Cardiac fibroblast (primary cell): Measurements from ENCODE around the gene LRMDA.

Source experiments
- DNase-seq, 2 donors: peaks; one replicate each; pipeline versions ENCODE4 v3.0.0 to v3.0.0-alpha.2; 2010; ENCODE audit warnings: low read depth in 2 of 2
- H3K4me3 ChIP-seq, 2 donors: replicated peaks in 1 of 2; 1 replicate in 1 of 2; 2 replicates in 1 of 2; pipeline ENCODE4 v1.5.1; 2011; ENCODE audit warnings: low read depth in 2 of 2, low read length in 2 of 2, mild to moderate bottlenecking in 2 of 2, moderate library complexity in 1 of 2
- TF ChIP-seq, protein P1 (sequence below): IDR thresholded peaks from one replicate; pipeline ENCODE4 v1.5.1; 2011; ENCODE audit warnings: low read depth, mild to moderate bottlenecking, low read length, inconsistent platforms

The LRMDA gene

DNA sequence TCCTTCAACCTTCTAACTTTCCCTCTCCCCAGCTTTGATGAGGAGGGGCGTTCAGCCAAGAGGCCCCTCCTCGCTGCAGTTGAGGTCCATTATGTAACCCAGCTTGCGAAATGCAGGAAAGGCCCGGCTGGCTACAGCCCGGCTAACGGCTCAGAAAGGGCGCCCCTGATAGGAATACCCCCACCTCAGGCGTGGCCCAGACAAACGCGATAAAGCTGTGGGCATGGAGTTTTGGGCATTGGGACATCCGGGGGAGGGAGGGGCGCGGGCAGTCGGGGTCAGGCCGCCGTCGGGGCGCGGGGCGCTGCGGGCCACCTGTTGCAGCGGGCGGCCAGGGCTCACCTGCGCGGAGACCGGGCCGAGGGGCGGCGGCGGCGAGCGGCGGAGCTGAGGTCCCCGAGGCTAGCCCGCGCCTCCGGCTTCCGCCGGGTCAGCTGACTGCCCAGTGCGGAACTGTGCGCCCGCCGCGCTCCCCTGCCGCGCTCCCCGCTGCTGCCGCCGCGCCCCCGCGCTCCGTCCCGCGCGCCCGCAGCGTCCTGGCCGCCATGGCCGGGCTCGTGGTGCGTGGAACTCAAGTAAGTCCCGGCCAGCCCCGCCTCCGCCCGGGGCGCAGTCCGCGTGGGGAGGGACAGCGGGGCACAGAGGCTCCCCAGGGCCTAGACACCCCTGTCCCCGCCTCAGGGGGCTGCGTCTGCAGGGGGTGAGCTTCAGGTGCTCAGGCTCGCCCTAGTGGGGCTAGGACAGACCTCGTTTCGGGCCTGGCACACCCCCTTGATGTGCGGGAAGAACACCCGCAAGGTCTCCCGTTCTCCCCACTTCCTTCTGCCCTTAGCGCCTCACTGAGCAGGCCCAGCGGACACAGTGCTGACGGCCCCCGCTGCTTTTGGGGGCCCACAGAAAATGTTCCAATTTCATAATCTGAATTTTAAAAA lies at the start of gene LRMDA:
Gene LRMDA (plus strand): TSS at position 445 of the 932 bp plus-strand sequence.
- TF ChIP-seq, protein P1, sequence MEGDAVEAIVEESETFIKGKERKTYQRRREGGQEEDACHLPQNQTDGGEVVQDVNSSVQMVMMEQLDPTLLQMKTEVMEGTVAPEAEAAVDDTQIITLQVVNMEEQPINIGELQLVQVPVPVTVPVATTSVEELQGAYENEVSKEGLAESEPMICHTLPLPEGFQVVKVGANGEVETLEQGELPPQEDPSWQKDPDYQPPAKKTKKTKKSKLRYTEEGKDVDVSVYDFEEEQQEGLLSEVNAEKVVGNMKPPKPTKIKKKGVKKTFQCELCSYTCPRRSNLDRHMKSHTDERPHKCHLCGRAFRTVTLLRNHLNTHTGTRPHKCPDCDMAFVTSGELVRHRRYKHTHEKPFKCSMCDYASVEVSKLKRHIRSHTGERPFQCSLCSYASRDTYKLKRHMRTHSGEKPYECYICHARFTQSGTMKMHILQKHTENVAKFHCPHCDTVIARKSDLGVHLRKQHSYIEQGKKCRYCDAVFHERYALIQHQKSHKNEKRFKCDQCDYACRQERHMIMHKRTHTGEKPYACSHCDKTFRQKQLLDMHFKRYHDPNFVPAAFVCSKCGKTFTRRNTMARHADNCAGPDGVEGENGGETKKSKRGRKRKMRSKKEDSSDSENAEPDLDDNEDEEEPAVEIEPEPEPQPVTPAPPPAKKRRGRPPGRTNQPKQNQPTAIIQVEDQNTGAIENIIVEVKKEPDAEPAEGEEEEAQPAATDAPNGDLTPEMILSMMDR = no peak
- peak within 1 kb of the TSS; percentile 36 to 43 for H3K4me3 ChIP-seq
- peak; percentile 22 to 28 for DNase-seq

DNA sequence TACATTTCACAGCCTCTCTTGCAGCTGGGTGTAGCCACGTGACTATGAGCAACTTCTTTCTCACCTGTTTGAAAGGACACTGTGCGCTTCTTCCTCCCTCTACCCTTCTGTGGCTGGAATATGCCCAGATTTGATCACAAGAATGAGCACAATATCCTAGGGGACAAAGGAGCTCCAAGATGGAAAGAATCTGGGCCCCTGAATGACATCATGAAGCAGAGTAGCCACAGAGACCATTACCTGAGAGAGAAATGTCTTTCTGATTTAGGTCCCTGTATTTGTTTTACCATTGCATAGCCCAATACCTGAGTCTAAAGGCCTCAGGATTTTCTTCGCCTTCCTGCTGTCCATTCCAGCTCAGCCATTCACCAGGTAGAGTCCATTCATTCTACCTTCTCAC lies 45.3 kb upstream of the LRMDA start:
- DNase-seq = no peak
- TF ChIP-seq, protein P1 = no peak
- no peak overlapping the region for H3K4me3 ChIP-seq

DNA sequence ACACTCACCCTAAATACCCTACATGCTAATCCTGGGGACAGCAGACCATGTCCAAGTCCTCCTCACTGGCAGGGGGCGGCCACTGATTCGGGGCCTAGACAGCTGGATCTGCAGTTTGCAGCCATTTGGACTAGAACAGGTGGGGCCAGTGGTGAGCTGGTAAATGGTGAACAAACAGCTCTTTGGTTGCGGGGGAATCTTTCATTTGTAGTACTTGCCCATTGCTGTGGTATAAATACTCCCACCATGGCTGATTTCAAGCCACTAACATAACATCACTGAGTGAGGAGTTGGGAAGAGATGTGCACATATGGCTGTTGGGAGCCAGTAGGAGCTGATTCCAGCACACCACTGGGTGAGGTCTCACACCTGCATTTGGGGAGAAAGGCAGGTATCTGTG lies 43.3 kb upstream of the LRMDA start:
- no peak for DNase-seq
- H3K4me3 ChIP-seq = no peak overlapping the region
- TF ChIP-seq, protein P1 = no peak

DNA sequence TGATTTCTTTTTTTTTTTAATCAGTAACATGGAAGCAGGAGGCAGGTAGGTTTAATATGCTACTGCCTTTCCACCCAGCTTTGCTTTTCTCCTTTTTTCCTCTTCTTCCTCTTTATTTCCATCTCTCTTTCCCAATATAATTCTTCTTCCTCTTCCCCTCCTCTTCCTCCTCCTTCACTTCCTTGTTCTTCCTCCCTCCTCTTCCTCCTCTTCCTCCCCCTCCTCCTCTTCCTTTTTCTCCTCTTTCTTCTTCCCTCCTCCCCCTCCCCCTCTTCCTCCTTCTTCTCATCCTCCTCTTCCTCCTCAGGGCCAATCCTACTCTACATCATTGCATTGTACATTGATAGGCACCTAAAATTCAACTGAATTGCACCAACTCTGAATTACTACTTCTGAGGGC lies 41.2 kb upstream of the LRMDA start:
- no peak overlapping the region for H3K4me3 ChIP-seq
- TF ChIP-seq, protein P1 = no peak
- no peak for DNase-seq

DNA sequence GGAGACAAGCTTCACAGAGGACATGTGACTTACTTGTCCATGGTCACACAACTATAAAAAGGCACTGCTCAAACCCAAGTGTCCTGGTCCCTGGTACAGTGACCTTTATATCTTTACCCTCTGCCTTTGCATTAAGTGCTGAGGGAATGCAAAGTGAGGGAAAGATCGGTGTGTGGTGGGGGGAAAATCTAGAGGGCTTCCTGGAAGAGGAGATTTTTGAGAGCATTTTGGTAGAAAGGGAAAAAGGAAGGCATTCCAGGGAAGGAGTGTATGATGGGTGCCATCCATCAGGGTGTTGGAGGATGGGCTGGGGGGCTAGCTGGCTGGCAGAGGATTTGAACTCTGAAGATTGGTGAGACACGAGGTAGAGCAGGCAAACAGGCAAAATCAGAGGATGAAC lies 39.2 kb upstream of the LRMDA start:
- no peak for DNase-seq
- TF ChIP-seq, protein P1 = no peak

DNA sequence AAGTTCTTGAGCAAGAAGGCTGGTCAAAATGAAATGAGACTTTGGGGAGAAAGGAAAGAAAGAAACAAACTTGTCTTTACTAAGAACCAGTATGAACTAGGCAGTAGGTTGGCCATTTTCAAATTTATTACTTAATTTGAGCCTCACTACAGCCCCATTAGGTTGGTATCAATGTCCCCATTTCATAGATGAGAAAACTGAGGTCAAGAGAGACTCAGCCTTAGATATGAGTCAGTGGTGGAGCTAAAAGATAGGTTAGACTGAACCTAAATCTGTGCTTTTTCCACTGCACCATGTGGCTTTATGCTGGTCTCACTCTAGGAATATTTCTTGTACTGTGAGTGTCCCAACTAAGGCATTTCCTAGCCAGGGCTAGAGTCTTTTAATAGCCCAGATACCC lies 38.7 kb upstream of the LRMDA start:
- DNase-seq = no peak
- TF ChIP-seq, protein P1 = no peak

More for the DNA sequence above, 39.2 kb upstream of the LRMDA start:
- H3K4me3 ChIP-seq = no peak overlapping the region

DNA sequence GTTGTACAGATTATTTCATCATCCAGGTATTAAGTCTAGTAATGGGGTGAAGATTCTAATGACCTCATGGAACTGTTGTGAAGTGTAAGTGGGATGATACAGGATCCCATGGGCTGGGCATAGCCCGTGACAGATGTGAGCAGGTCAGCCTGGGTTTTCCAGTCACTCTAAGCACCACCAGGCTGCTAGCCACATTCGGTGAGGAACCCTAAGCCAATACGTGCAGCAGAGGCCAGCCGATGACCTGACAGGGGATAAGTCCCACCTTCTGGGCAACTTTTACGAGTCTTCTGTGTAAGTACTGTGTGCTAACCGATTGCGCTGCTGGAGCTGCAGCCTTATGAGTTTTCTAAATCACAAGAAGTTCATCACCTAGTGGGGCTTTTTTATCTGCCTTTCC lies 37.2 kb upstream of the LRMDA start:
- DNase-seq = no peak
- H3K4me3 ChIP-seq = no peak overlapping the region
- TF ChIP-seq, protein P1 = no peak

More for the DNA sequence above, 38.7 kb upstream of the LRMDA start:
- no peak overlapping the region for H3K4me3 ChIP-seq
